Endothelial cell of umbilical vein (primary cell): ENCODE results near the gene ZNF470. TPM values are rescaled to one million over a fixed set of nuclear protein-coding genes. Genes with fewer than 3 reads are reported as not detected.

Source experiments
- BruUV-seq: library from RNA; stranded (reverse); fragments of 400-500 nt; replicated peaks from 2 replicates; lab custom pipeline; 2021; lab: Mats Ljungman, UMichigan
- CTCF ChIA-PET: fragments of 300-600, 350-600 bp; sonication (Branson Sonifier 250); formaldehyde crosslinking; loops from one replicate; lab custom pipeline; 2021; ENCODE audit warnings: antibody characterized with exemption, inconsistent platforms; lab: Charles Lee
- POLR2A ChIA-PET: fragments of 300-600, 350-600 bp; sonication (Branson Sonifier 250); formaldehyde crosslinking; loops from one replicate; lab custom pipeline; 2021; ENCODE audit warnings: antibody characterized with exemption, inconsistent platforms; lab: Charles Lee
- DNase-seq: peaks from one replicate; pipeline ENCODE4 v3.0.0-alpha.2; 2011; ENCODE audit warnings: low read depth, low spot score
- FAIRE-seq: peaks from 2 replicates; lab custom pipeline; 2011; peaks lifted over from hg19 to GRCh38; lab: Jason Lieb, UNC
- H2AFZ ChIP-seq: 2 replicates; pipeline ENCODE4 v1.6.0; 2012; ENCODE audit warnings: low read depth, low read length, control low read depth, inconsistent platforms
- H3K27ac ChIP-seq: 2 replicates; pipeline ENCODE4 v1.5.1; 2011; ENCODE audit warnings: low read depth, mild to moderate bottlenecking, control low read depth, low read length, moderate library complexity; ENCODE audit not compliant: insufficient read depth
- H3K27me3 ChIP-seq, 2 experiments: 2 replicates each; pipeline versions ENCODE4 v1.6.0 to v1.6.1; 2011; ENCODE audit warnings: low read length in 2 of 2, mixed read lengths in 1 of 2; ENCODE audit not compliant: control insufficient read depth in 2 of 2, insufficient read depth in 2 of 2
- H3K36me3 ChIP-seq, 2 experiments: 2 replicates in 1 of 2; 3 replicates in 1 of 2; pipeline ENCODE4 v1.5.1; 2011; ENCODE audit warnings: low read length in 2 of 2, mild to moderate bottlenecking in 1 of 2, moderate library complexity in 1 of 2; ENCODE audit not compliant: control insufficient read depth in 2 of 2, insufficient read depth in 2 of 2; ENCODE audit errors: extremely low read depth in 1 of 2
- H3K4me1 ChIP-seq: 3 replicates; pipeline ENCODE4 v1.5.1; 2011; ENCODE audit warnings: mild to moderate bottlenecking, low read length; ENCODE audit not compliant: control insufficient read depth, insufficient read depth; ENCODE audit errors: extremely low read depth
- H3K4me2 ChIP-seq: 2 replicates; pipeline ENCODE4 v1.6.1; 2011; ENCODE audit warnings: low read length, control low read depth, mixed read lengths; ENCODE audit not compliant: insufficient read depth
- H3K4me3 ChIP-seq, 3 experiments: fragments of 200-600 bp in 1 of 3; sonication (generic), shearing (Covaris generic) in 1 of 3; replicated peaks in 1 of 3; 2 replicates each; pipeline ENCODE4 v1.5.1; 2011 to 2016; ENCODE audit warnings: control low read depth in 3 of 3, low read length in 3 of 3, mild to moderate bottlenecking in 2 of 3, inconsistent platforms in 1 of 3, low read depth in 1 of 3, moderate library complexity in 1 of 3; ENCODE audit not compliant: insufficient read depth in 1 of 3
- H3K79me2 ChIP-seq: 2 replicates; pipeline ENCODE4 v1.6.0; 2012; ENCODE audit warnings: low read length, inconsistent platforms; ENCODE audit not compliant: control insufficient read depth, insufficient read depth
- H3K9ac ChIP-seq: replicated peaks from 2 replicates; pipeline ENCODE3; 2011; ENCODE audit warnings: low read length, control low read depth; ENCODE audit not compliant: insufficient read depth; ENCODE audit errors: extremely low read depth
- H3K9me1 ChIP-seq: replicated peaks from 3 replicates; pipeline ENCODE4 v1.6.0; 2011; ENCODE audit warnings: mild to moderate bottlenecking, low read length; ENCODE audit not compliant: control insufficient read depth, insufficient read depth; ENCODE audit errors: extremely low read depth
- H3K9me3 ChIP-seq: replicated peaks from 2 replicates; pipeline ENCODE4 v1.5.1; 2012; ENCODE audit warnings: low read length, inconsistent platforms; ENCODE audit not compliant: control insufficient read depth, insufficient read depth
- H4K20me1 ChIP-seq: replicated peaks from 2 replicates; pipeline ENCODE3; 2011; ENCODE audit warnings: mild to moderate bottlenecking, low read length; ENCODE audit not compliant: control insufficient read depth, insufficient read depth; ENCODE audit errors: extremely low read depth
- CTCF ChIP-seq, 2 donors: IDR thresholded peaks; 1 replicate in 1 of 2; 2 replicates in 1 of 2; pipeline ENCODE4 v1.5.1; 2011; ENCODE audit warnings: low read length in 2 of 2, mild to moderate bottlenecking in 2 of 2, moderate library complexity in 2 of 2, control low read depth in 1 of 2, inconsistent platforms in 1 of 2, low read depth in 1 of 2; ENCODE audit not compliant: insufficient read depth in 1 of 2; ENCODE audit errors: extremely low read depth in 1 of 2
- EZH2 ChIP-seq: IDR thresholded peaks from 2 replicates; pipeline ENCODE4 v1.6.1; 2012; ENCODE audit warnings: borderline replicate concordance, low read depth, mild to moderate bottlenecking, moderate library complexity, low read length, inconsistent platforms; ENCODE audit not compliant: severe bottlenecking
- FOS ChIP-seq: IDR thresholded peaks from 2 replicates; pipeline ENCODE4 v1.6.1; 2011; ENCODE audit warnings: mild to moderate bottlenecking, low read length, moderate library complexity, borderline replicate concordance; ENCODE audit not compliant: insufficient read depth
- GATA2 ChIP-seq: IDR thresholded peaks from 2 replicates; pipeline ENCODE4 v1.7.0; 2011; ENCODE audit warnings: low read depth, mild to moderate bottlenecking, moderate library complexity, mixed read lengths, low read length; ENCODE audit not compliant: insufficient read length, insufficient read depth
- JUN ChIP-seq: IDR thresholded peaks from 2 replicates; pipeline ENCODE4 v1.6.1; 2011; ENCODE audit warnings: borderline replicate concordance, low read depth; ENCODE audit not compliant: insufficient read length, insufficient read depth
- MYC ChIP-seq: IDR thresholded peaks from one replicate; pipeline ENCODE4 v1.6.1; 2011; ENCODE audit warnings: mild to moderate bottlenecking, low read depth, low read length
- POLR2A ChIP-seq: IDR thresholded peaks from 2 replicates; pipeline ENCODE4 v1.6.1; 2012; ENCODE audit warnings: low read depth, mild to moderate bottlenecking, control low read depth, low read length
- POLR2AphosphoS5 ChIP-seq: IDR thresholded peaks from 2 replicates; pipeline ENCODE4 v1.6.1; 2012; ENCODE audit warnings: low read depth, mild to moderate bottlenecking, control low read depth, low read length, moderate library complexity; ENCODE audit not compliant: insufficient read depth
- dilution Hi-C: fragments of 300-500 bp; cut with MboI; formaldehyde crosslinking; loops from one replicate; pipeline ENCODE4 v1.15.0; 2019; ENCODE audit warnings: low sequenced_read_pairs; ENCODE audit not compliant: extremely low pct_ligation_motif_present
- intact Hi-C: fragments of 100-400 bp; cut with micrococcal nuclease; formaldehyde crosslinking; loops from one replicate; pipeline ENCODE4 v1.10.0; 2022
- polyA plus RNA-seq, 4 experiments: library from polyadenylated mRNA; depleted of rRNA in 3 of 4; stranded (reverse) in 3 of 4; unstranded in 1 of 4; fragments of >200 nt; gene quantifications; 2 replicates each; pipeline versions ENCODE4 v1.2.1 to v1.2.3, GENCODE V29; 2011 to 2012; ENCODE audit warnings: missing spikeins in 1 of 4
- total RNA-seq: library from RNA; stranded (reverse); gene quantifications from 2 replicates; pipeline ENCODE4 v1.2.3, GENCODE V29; 2021
- TF ChIP-seq, protein P1 (sequence below): IDR thresholded peaks from 2 replicates; pipeline ENCODE4 v1.6.1; 2011; ENCODE audit not compliant: insufficient read depth, insufficient read length

Gene ZNF470
- total and polyA plus RNA-seq, 2 donors (not counting 3 experiments of a cell fraction or from before 2014, with no cell fraction given): 1.0 to 3.9 TPM

DNA sequence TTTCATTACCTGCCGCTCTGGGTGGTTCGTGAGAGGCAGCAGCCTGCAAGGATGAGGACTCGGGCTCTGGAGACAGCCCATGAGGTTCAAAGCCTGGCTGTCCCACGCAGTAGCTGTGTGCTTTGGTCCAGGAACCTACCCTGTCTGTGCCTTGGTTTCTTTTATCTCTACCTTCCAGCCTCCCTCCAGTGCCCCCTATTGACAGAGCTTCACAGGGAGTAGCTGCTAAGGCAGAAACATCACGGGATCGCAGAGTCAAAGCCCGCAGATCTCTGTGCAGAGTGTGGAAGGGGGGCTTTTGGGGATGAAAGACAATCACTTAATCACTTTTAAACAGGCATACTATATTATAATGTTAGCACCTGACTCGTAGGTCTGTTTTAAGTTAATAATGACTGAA is 44.0 kb downstream of the ZNF470 start:
- H3K36me3 ChIP-seq: peaks cover 0 to 4% of the 10 kb centered on the region in 2 experiments
- BruUV-seq: no TSS peak

More for the DNA sequence above, 44.0 kb downstream of the ZNF470 start:
- H3K27ac ChIP-seq: no peak overlapping the region
- no peaks in the 10 kb centered on the region for H4K20me1 ChIP-seq
- DNase-seq (no peak), FAIRE-seq (no peak)
- TF ChIP-seq FOS (no peak), GATA2 (no peak), MYC (no peak), CTCF (IDR thresholded peaks at IDR 0.05; ENCODE audit: extremely low read depth in 1 of 2, insufficient read depth in 1 of 2, low read depth in 1 of 2, low read length in 2 of 2) (no peak), EZH2 (no peak), JUN (no peak), POLR2AphosphoS5 (no peak), POLR2A (no peak)
- TF ChIP-seq, protein P1, sequence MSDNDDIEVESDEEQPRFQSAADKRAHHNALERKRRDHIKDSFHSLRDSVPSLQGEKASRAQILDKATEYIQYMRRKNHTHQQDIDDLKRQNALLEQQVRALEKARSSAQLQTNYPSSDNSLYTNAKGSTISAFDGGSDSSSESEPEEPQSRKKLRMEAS: no peak
- no peak overlapping the region for H2AFZ ChIP-seq
- intact Hi-C loops: no loop called here
- H3K4me1 ChIP-seq: no peaks in the 10 kb centered on the region
- H3K27me3 ChIP-seq: no peaks in the 10 kb centered on the region
- dilution Hi-C loops: no loop called here
- no peak overlapping the region for H3K4me2 ChIP-seq
- ChIA-PET POLR2A (no interaction called here), CTCF (no interaction called here)
- H3K9me3 ChIP-seq: no peaks in the 10 kb centered on the region
- peaks cover 7% of the 10 kb centered on the region for H3K79me2 ChIP-seq
- H3K9ac ChIP-seq: no peak overlapping the region
- H3K4me3 ChIP-seq: no peak overlapping the region
- no peaks in the 10 kb centered on the region for H3K9me1 ChIP-seq
